Loucy (cell line): ENCODE data around the gene KATNIP.

Source experiments
- EZH2phosphoT487 ChIP-seq: fragments of 200-600 bp; IDR thresholded peaks from 2 replicates; pipeline ENCODE4 v1.6.1; 2018; ENCODE audit warnings: antibody characterized with exemption, mild to moderate bottlenecking, moderate library complexity, borderline replicate concordance
- TF ChIP-seq, protein P1 (sequence below): fragments of 200-600 bp; sonication (generic); conservative IDR thresholded peaks from 2 replicates; pipeline ENCODE4 v1.5.1; 2014; ENCODE audit warnings: mild to moderate bottlenecking, antibody characterized with exemption, low read length

DNA sequence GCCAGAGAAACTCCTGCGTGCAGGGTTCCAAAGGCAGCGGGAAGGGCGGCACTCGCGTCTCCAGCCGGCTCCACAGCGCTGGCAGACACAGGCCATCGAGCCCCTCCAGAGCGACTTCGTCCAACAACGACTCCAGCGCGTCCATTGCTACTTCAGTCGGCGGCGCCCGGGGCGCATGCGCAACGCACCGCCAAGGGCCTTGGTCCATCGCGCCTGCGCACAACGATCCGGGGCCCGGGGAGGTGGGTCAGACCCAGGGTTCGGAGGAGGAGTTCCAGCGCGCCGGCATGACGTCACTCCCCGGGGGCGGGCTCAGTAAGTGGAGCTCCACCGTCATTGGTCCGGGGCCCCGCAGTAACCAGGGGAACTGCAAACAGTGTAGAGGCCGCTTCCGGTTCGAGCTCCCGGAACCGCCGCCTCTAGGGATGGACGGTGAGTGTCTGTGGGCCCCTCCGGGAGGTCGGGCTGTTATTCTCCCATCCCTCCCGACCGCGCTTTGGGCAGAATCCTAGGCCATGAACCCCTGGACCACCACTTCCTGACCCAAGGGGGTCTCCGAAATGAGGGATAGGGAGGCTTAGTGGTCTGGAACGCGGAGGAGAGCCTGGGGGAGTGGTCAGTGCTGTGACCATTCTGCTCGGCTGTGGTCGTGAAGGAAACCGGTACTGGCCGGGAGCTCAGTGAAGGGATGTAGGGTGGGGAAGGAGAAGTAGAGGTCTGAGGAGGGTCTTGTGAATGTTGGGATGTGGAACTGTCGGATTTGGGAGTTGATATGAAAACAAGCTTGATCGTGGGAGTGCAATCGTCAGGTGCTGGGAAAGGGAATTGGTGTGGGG, at the start of gene KATNIP, which contains the start of gene GTF3C1:
- TF ChIP-seq, protein P1, sequence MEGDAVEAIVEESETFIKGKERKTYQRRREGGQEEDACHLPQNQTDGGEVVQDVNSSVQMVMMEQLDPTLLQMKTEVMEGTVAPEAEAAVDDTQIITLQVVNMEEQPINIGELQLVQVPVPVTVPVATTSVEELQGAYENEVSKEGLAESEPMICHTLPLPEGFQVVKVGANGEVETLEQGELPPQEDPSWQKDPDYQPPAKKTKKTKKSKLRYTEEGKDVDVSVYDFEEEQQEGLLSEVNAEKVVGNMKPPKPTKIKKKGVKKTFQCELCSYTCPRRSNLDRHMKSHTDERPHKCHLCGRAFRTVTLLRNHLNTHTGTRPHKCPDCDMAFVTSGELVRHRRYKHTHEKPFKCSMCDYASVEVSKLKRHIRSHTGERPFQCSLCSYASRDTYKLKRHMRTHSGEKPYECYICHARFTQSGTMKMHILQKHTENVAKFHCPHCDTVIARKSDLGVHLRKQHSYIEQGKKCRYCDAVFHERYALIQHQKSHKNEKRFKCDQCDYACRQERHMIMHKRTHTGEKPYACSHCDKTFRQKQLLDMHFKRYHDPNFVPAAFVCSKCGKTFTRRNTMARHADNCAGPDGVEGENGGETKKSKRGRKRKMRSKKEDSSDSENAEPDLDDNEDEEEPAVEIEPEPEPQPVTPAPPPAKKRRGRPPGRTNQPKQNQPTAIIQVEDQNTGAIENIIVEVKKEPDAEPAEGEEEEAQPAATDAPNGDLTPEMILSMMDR = no peak
- TF ChIP-seq EZH2phosphoT487 = no peak
